Left renal pelvis (tissue), 4 donors: ENCODE data around the gene ARHGEF7. TPM values are rescaled to one million over a fixed set of nuclear protein-coding genes. Genes with fewer than 3 reads are reported as not detected.
A peak's percentile ranks its signal among the peaks of the same experiment; 100 is the strongest.

Source experiments
- DNase-seq, 4 donors: peaks; one replicate each; pipeline ENCODE4 v3.0.0-alpha.2; 2013; ENCODE audit warnings: low read depth in 4 of 4, low spot score in 3 of 4
- polyA plus RNA-seq, 4 donors: library from polyadenylated mRNA; unstranded; fragments of 120-200 nt; gene quantifications; one replicate each; pipeline ENCODE4 v1.2.1, GENCODE V29; 2013; ENCODE audit not compliant: insufficient read length in 4 of 4

ARHGEF7 gene
- polyA plus RNA-seq, 4 donors: 65.6 to 89.0 (median 71.8) TPM

DNA sequence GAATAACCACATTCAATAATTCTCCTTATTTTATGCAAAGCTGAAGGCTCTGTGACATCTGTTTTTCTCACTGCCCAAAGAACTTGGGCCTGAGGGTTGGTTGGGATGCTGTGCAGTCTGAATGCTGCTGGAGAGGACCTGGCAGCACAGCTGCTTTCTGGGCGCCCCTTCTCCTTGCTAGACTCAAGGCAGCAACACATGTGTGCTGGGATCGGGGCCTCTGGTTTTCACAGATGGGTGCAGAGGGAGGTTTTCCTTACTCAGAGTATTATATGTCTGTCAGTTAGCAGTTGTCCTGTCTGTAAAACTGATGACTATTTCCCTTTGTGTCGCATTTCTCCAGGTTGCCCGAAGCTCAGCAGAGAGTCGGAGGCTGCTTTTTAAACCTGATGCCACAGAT, 152.1 kb downstream of the ARHGEF7 start:
- no peak for DNase-seq

DNA sequence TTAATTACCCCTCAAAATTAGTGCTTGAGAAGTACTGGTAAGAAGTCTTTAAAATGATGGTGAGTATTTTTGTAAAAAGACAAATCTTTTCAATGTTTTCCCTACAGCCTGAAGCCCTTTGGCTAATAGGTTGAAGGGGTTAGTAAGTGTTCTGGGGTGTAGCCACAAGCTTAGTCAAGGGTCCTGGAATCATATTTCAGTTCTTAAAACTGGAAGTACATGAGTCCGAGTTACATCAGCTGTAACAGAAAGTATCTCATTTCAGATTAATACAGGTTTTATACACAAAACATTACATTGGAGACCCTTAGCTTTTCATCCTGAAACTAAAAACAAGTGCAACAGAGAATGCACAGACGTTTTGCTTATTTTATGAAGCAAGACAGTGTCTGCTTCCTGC, 152.7 kb downstream of the ARHGEF7 start:
- DNase-seq: no peak

DNA sequence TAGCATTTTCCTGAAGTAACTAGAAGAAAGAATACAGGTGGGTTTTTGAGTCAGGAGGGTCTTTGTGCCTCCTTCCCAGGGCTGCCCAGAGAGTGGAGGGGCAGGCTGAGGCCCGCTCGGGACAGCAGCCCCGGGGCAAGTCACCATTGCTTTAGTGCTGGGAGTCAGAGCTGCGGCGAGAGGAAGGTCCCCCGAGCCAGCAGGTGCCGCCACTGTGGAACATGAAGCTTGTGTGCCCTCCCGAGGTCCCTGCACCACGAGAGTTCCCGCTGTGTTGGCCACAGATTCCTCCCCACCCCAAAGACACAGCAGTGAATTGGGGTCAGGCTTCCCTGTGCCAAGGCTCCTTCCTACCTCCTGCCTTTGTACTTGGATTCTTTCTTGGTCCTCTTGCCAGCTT, 154.4 kb downstream of the ARHGEF7 start:
- DNase-seq: no peak

GRCh38 chr13:111270126-111270525, 155.0 kb downstream of the ARHGEF7 start:
- DNase-seq: no peak

DNA sequence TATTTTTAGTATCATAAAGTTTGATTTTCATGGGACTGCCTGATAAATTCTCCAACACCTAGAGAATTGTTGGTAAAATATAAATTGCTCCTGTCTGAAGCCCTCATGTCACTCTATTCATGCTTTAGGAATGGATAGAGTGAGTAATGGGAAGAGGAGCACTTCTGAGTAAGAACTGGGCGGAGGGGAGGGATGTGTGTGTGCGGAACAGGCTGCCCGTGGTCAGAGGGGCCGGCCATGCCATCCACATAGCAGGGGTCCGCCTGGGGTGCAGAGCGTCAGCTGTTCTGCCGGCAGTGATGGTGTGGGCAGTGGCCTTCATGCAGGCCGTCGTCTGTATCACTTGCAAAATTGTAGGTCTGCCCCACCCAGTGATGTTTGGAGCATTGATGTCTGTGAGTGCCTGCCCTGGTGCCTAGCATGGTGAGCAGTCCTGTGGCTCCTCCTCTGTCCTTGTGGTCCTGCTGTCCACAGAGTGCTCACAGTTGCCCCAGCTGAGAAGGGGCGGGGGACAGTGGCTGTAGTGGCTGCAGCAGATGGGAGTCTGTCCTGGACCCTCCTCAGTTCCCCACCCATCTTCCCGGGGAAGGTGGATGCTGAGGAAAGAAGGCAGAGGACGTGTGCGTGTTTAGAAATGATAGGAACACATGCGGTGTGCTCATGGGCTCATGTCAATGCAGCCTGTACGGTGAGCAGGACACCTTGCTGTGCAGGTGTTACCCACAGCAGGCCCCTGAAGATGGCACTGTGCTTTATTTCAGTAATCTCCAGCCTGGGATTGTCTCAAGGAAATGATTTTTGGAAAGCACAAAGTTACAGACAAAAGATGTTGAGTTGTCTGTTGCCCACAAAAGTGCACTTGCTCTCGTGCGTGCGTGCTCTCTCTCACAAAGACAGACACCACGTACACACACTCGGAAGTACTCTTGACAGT, 155.9 kb downstream of the ARHGEF7 start:
- no peak for DNase-seq

DNA sequence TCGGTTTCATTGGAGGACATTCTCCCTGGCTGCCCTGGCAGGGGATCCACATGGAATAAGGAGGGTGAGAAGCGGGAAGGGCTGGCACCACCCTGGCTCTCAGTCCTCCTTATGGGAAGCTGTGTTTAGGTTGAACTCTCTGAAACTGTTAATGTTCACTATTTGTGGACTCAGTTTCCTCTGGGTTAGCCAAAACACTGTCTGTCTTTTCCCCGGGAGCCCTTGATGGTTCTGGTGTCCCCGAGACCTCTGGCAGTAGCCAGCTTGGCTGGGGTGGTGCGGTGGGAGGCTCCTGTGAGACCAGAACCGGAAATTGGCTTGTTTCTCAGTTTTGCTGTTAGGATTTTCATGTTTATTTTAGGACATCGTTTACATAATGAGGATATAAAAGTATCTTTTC, 157.0 kb downstream of the ARHGEF7 start:
- DNase-seq: no peak

DNA sequence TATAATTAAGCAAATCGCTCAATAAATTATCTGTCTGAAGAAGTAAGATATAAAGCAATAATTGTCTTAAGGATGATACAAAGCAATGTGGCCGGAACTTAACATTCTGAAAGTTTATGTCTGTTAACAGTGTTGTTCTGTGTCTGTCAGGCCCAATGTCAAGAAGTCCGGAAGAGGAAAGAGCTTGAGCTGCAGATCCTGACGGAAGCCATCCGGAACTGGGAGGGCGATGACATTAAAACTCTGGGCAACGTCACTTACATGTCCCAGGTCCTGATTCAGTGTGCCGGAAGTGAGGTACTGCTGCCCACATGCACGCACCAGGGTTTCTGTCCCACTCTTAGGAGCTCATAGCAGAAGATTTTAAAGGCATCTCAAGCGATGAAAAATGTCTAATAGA, 160.3 kb downstream of the ARHGEF7 start:
- DNase-seq: no peak

- no peak for DNase-seq
Measured at GRCh38 chr13:111275995-111276618, 161.0 kb downstream of the ARHGEF7 start.

- no peak for DNase-seq
Measured at GRCh38 chr13:111278258-111278657, 163.1 kb downstream of the ARHGEF7 start.

GRCh38 chr13:111278743-111279652, 163.9 kb downstream of the ARHGEF7 start:
- DNase-seq: no peak

GRCh38 chr13:111280226-111280625, 165.1 kb downstream of the ARHGEF7 start:
- DNase-seq: no peak

- no peak for DNase-seq
Measured at GRCh38 chr13:111280681-111281585, 165.8 kb downstream of the ARHGEF7 start.

DNA sequence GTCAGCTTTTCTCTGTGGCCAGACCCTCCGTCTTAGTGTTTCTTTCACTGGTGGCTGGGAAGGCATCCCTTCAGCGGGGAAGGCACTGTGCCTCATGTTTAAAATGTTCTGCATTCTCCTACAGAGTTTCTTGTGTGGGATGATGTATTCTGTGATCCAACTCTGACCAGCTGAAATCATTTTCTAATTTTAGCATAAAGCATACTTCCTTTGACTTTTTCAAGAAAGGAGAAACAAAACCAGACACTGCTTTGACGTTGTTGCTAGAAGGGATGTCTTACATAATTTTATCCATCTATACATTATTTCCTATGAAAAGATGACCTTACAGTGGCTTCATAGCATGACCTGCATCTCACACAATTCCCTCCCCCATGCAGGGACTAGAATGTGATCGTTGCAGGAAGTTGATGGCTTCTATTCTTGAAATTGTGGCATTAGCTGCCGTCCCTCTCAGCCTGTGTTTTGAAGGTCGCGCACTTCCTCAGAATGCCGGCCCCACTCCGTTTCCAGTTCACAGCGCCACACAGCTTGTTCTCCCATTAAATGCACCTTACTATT, 166.7 kb downstream of the ARHGEF7 start:
- peak in 1 of 4 donors; percentile 12 for DNase-seq

- no peak for DNase-seq
Measured at GRCh38 chr13:111282425-111282824, 167.3 kb downstream of the ARHGEF7 start.

DNA sequence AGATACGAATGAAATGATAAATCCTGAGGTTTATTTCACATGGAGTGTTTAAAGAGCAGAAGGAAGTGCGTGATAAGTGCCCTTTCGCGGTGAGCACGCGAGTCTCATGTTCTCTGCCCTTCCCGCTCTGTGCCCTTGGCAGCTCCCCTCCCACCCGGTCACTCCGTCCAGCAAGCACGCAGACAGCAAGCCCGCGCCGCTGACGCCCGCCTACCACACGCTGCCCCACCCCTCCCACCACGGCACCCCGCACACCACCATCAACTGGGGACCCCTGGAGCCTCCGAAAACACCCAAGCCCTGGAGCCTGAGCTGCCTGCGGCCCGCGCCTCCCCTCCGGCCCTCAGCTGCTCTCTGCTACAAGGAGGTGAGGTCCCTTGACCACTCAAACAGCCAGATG, 167.9 kb downstream of the ARHGEF7 start:
- no peak for DNase-seq

- DNase-seq: no peak
Measured at GRCh38 chr13:111283457-111283856, 168.3 kb downstream of the ARHGEF7 start.

DNA sequence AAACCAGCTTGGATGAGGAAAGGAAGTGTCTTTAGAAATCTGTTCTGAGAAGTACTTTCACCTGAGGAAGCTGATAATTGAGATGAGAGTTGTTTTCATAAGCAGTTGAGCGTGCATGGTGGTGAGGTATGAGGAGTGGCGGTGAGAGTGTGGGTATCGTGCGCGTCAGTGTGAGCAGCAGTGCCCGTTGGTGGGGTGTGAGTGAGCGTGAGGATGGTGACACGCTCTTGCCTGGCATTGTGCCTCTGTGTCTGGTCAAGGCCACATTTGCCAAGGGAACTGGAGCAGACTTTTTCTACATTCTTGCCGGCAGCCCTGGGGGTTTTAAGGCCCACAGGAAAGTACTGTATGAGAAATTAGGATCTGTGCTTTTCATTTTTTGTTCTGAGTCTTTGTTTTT, 168.9 kb downstream of the ARHGEF7 start:
- DNase-seq: no peak

DNA sequence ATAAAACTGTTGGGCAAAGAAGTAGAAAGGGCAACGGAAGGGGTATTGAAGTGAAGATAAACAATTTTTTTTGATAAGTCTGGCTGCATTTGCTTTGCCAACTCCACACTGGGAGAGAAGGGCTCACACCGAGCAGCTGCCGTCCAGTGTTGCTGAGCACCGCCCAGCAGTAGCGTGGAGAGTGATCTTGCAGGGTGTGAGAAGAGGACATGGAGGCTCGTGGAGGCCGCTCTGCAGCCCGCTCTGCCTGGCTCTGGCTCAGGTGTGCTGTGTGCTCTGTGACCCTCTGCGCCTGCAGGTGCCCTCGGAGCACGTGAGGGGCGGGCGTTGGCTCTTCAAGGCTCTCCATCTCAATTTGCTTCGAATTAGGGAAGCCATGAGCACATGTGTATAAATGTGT, 169.5 kb downstream of the ARHGEF7 start:
- DNase-seq: no peak

- DNase-seq: no peak
Measured at GRCh38 chr13:111286162-111286561, 171.1 kb downstream of the ARHGEF7 start.

DNA sequence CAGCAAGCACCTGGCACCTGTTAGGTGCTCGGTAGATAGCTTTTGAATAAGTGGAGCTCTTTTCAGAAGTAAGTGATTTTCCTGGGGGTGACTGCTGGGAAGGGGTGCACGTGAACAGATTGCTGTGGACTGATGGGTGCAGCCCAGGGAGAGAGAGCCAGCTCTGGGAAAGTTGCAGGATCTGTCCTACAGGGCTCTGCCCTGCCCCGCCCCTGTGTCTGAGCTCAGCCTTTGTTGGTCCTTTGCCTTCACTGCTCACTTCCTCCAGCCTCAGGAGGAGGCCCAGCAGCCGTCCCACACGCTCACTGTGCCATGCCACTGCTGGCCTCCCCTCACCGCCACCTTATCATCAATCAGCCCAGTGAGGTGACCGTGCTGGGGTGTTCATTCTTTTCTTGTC, 171.6 kb downstream of the ARHGEF7 start:
- no peak for DNase-seq
